ENCODE results near the gene SPAG9.
"Not testable (repeated sequence)": the region's sequence is repeated elsewhere in the genome, so short reads cannot be mapped to it uniquely, and the experiment has no call there.

The SPAG9 gene

DNA sequence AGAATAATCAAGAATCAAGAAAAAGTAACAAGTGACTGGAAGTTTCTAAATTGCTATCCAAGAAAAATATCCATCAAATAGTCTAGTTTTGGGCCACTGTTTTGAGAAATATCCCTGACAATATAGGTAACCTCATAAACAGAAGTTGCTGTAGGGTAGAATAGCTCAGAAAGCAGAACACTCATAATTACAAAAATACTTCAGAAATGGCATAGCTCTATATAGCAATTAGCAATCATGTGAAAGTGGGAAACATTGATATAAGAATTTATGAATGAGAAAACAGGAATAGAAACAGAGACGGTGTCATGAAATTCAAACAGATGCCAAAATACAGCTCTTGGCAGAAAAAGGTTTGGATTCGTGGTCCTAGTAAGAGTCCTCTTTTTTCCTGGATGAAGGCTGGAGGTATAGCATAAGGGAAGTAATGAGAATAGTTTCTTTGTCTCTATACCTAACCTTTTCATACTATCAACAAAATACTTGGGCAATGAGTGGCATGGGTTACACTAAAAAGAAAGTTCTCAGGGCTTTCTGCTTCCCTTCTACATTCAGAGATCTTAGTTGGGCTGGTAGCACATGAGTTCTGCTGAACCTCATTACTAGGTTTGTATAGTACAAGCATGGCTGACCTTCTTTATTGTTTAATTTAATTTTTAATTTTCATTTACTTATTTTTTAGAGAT is 33.5 kb downstream of the SPAG9 start:
- H3K9me3 ChIP-seq, result no peaks in the 10 kb centered on the region
- H3K4me3 ChIP-seq, result no peak overlapping the region
- H3K27me3 ChIP-seq (ENCODE audit: low read depth), result no peaks in the 10 kb centered on the region
- no peaks in the 10 kb centered on the region for H3K36me3 ChIP-seq (replicated peaks)
- in situ Hi-C loops (cut with MboI; ENCODE audit: low sequenced_read_pairs), result no loop called here
- peaks cover 8% of the 10 kb centered on the region for H3K4me1 ChIP-seq
- no peak for DNase-seq (ENCODE audit: low spot score in 2 of 2)

DNA sequence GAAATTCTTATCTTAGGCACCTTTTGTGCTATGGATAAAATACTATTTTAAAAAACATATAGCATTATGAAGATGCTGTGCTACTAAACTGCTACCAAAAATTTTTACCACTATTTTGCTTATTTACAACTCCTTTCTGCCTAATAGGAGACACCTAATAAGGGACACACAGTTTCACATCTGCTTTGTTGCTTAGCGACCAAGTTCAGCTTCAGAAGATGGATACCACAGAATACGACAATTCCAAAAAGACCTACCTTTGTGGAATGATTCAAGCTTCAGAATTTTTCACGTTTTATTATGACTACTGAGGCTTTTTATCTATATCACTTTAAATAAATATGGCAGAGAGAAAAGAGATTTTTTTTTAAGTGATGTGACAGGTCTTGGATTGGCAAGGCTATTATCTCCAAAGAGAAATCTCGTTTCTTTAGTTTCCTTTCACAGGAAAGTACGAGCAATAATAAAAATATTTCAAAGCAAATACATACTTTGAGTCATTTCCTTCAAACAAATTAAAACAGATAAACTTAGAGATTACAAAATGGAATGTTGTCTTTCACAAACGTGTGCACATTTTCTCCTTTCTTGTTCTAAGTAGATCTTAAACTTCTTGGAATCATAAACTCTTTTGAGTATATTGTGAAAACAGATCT is 35.4 kb downstream of the SPAG9 start:
- no peaks in the 10 kb centered on the region for H3K9me3 ChIP-seq
- in situ Hi-C loops (cut with MboI; ENCODE audit: low sequenced_read_pairs), result no loop called here
- H3K36me3 ChIP-seq (replicated peaks), result no peaks in the 10 kb centered on the region
- no peak for DNase-seq (ENCODE audit: low spot score in 2 of 2)
- H3K4me1 ChIP-seq, result no peaks in the 10 kb centered on the region
- no peak overlapping the region for H3K4me3 ChIP-seq
- H3K27me3 ChIP-seq (ENCODE audit: low read depth), result no peaks in the 10 kb centered on the region

DNA sequence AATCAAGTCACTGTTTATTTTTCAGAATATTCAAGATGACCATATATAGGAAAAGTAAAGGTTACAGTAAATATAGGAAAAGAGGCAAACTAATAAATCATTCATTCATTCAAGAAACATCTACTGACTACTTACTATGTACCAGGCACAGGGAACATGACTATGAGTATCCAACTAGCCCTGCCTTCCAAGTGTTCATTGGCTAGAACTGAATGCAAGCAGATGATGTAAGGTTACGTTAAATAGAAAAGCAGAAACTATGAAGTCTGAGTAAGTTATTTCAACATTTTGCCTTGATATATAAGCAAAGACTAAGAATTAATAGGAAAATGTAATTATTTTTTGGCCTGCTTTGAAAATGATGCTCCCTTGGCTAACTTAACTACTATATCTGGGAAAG is 36.7 kb downstream of the SPAG9 start:
- Histone ChIP-seq H3K27me3 (ENCODE audit: low read depth) (no peaks in the 10 kb centered on the region), H3K36me3 (replicated peaks) (peaks cover under 1% of the 10 kb centered on the region; the same call in 1 of the 2 replicates), H3K9me3 (no peaks in the 10 kb centered on the region), H3K4me1 (no peaks in the 10 kb centered on the region), H3K4me3 (no peak overlapping the region)
- DNase-seq (ENCODE audit: low spot score in 2 of 2), result no peak
- in situ Hi-C loops (cut with MboI; ENCODE audit: low sequenced_read_pairs), result no loop called here

DNA sequence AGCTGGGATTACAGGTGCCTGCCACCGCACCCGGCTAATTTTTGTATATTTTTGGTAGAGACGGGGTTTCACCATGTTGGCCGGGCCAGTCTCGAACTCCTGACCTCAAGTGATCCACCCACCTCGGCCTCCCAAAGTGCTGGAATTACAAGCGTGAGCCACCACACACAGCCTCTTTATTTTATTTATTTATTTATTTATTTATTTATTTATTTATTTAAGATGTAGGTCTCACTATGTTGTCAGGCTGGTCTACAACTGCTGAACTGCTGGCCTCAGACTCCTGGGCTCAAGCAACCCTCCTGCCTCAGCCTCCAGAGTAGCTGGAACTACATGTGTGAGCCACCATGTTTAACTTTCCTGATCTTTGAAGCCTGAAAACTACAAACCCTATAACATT is 37.3 kb downstream of the SPAG9 start:
- H3K9me3 ChIP-seq; H3K27me3 ChIP-seq (ENCODE audit: low read depth); H3K36me3 ChIP-seq (replicated peaks); H3K4me3 ChIP-seq; in situ Hi-C loops (cut with MboI; ENCODE audit: low sequenced_read_pairs); DNase-seq (ENCODE audit: low spot score in 2 of 2); H3K4me1 ChIP-seq: not testable (repeated sequence)

DNA sequence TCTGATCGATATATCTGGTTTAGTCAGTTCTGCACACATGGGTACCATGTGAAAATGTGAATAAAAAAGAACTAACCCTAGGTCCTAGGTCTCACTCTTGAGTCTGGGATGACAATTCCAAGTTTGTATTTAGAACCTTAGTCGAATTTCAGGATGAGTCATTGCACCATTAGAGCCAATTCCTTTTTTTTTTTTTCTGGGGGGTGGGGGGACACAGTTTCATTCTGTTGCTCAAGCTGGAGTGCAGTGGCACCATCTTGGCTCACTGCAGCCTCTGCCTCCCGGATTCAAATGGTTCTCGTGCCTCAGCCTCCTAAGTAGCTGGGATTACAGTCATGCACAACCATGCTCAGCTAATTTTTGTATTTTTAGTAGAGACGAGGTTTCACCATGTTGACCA is 41.6 kb downstream of the SPAG9 start:
- in situ Hi-C loops (cut with MboI; ENCODE audit: low sequenced_read_pairs), result no loop called here
- peaks cover 19% of the 10 kb centered on the region for H3K36me3 ChIP-seq (replicated peaks)
- H3K4me3 ChIP-seq, result no peak overlapping the region
- H3K4me1 ChIP-seq, result no peaks in the 10 kb centered on the region
- H3K27me3 ChIP-seq (ENCODE audit: low read depth), result 0 out of 2 replicates have a peak, but pooled peaks cover 3% of the 10 kb centered on the region
- DNase-seq (ENCODE audit: low spot score in 2 of 2), result no peak
- no peaks in the 10 kb centered on the region for H3K9me3 ChIP-seq

DNA sequence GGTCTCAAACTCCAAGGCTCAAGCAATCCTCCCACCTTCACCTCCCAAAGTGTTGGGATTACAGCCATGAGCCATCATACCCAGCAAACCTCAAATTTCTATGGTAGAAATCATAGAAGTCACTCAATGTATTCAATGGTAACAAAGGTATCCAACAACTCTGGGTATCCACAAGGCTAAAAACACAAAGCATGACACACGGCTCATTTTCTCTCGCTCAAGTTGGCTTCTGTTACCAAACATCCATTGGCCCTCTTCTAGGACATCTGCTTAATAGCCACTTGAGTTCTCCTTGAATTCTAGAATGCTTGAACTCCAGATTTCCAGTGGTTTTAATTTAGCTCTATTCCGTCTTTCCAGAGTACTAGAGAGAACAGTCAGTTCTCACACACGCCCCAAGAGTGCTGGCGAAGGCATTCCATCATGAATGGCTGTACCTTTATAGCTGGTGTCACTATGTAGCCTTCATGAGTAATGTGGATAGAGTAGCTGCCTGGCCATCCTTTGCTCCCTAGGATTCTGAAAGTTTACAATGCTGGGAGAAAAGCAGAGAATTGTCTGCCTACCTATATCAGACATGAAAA is 42.6 kb downstream of the SPAG9 start:
- no peak overlapping the region for H3K4me3 ChIP-seq
- in situ Hi-C loops (cut with MboI; ENCODE audit: low sequenced_read_pairs), result no loop called here
- no peaks in the 10 kb centered on the region for H3K4me1 ChIP-seq
- no peaks in the 10 kb centered on the region for H3K9me3 ChIP-seq
- no peak for DNase-seq (ENCODE audit: low spot score in 2 of 2)
- peaks cover 19% of the 10 kb centered on the region for H3K36me3 ChIP-seq (replicated peaks)
- 0 out of 2 replicates have a peak, but pooled peaks cover 3% of the 10 kb centered on the region for H3K27me3 ChIP-seq (ENCODE audit: low read depth)

DNA sequence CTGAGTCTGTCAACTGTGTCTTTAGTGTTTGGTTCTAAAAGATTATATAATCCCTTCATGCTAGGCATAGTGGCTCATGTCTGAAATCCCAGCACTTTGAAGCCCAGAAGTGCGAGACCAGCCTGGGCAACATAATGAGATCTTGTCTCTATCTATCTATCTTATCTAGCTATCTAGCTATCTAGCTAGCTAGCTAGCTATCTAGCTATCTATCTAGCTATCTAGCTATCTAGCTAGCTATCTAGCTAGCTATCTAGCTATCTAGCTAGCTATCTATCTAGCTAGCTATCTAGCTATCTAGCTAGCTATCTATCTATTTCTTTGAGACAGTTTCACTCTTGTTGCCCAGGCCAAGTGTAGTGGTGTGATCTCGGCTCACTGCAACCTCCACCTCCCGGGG is 43.8 kb downstream of the SPAG9 start:
- H3K27me3 ChIP-seq (ENCODE audit: low read depth), result 0 out of 2 replicates have a peak, but pooled peaks cover 3% of the 10 kb centered on the region
- no peaks in the 10 kb centered on the region for H3K4me1 ChIP-seq
- H3K9me3 ChIP-seq, result no peaks in the 10 kb centered on the region
- in situ Hi-C loops (cut with MboI; ENCODE audit: low sequenced_read_pairs), result no loop called here
- H3K4me3 ChIP-seq, result no peak overlapping the region
- no peak for DNase-seq (ENCODE audit: low spot score in 2 of 2)
- peaks cover 19% of the 10 kb centered on the region for H3K36me3 ChIP-seq (replicated peaks)

DNA sequence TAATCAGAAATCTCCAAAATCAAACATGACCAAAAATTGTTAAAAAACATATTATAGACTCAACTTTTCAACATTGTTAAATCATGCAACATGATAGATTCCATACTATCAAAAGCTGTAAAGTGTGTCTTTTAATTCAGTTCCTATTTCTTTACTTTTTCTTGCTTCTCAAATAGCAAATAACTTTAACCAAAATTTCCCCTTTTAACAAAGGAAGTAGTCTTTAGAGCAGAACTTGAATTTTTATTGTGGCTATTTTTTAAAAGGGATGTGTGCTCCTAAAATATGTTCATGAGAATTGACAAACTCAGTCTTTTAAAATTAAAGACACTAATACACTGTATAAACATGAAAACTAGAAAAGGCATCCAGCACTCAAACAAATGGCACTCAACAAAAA is 49.1 kb downstream of the SPAG9 start:
- in situ Hi-C loops (cut with MboI; ENCODE audit: low sequenced_read_pairs), result no loop called here
- no peaks in the 10 kb centered on the region for H3K27me3 ChIP-seq (ENCODE audit: low read depth)
- no peaks in the 10 kb centered on the region for H3K9me3 ChIP-seq
- DNase-seq (ENCODE audit: low spot score in 2 of 2), result no peak
- no peaks in the 10 kb centered on the region for H3K4me1 ChIP-seq
- 0 out of 2 replicates have a peak, but pooled peaks cover 4% of the 10 kb centered on the region for H3K36me3 ChIP-seq (replicated peaks)
- H3K4me3 ChIP-seq, result no peak overlapping the region

DNA sequence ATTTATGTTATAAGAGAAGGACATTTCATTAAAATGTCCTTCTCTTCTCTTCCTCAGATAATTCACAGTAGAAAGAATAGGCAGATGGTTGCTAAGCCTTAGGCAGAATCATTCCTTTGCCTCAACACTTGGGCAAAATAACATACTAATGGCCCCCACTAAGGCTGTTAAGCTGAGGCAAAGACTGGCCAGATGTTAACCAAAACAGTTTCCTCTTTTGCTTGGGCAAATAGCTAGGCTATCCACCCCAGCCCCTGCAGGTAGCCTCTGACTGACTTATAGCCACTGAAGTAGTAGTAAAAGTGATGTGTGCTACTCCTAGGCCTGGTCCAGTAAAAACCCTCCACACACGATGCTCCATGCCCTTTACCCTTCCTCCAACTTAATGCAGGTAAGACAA is 55.2 kb downstream of the SPAG9 start:
- Histone ChIP-seq H3K36me3 (replicated peaks) (no peaks in the 10 kb centered on the region), H3K27me3 (ENCODE audit: low read depth) (no peaks in the 10 kb centered on the region), H3K4me3 (no peak overlapping the region), H3K4me1 (no peaks in the 10 kb centered on the region; the same call in 1 of the 2 replicates), H3K9me3 (no peaks in the 10 kb centered on the region)
- in situ Hi-C loops (cut with MboI; ENCODE audit: low sequenced_read_pairs), result no loop called here
- DNase-seq (ENCODE audit: low spot score in 2 of 2), result no peak

DNA sequence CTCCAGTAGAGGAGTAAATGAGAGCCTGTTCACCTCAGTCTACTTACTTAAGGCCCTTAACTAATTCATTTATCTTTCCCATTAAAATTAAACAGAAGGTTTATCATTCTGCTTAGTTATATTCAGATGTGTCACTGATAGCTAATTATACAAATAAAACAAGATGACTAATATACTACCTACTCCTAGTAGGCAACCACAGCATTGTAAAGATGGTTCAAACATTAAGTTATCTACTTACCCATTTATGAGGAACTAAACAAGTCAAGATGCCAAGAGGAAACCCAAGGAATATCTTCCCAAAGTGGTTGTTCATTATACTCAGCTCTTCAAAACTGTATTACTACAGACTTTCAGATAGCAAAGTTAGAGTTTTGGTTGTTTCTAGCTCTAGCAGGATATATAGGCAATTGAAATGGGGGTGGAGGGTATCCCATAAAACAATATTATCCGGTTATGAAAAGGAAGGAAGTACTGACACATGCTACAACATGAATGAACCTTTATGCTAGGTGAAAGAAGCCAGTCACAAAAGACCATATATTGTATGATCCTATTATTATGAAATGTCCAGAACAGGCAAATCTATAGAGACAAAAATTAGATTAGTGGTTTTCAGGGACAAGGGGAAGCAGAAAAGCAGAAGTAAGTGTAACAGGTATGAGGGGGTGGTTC is 56.5 kb downstream of the SPAG9 start:
- Histone ChIP-seq H3K27me3 (ENCODE audit: low read depth) (no peaks in the 10 kb centered on the region), H3K9me3 (no peaks in the 10 kb centered on the region), H3K4me1 (no peaks in the 10 kb centered on the region; the same call in 1 of the 2 replicates), H3K36me3 (replicated peaks) (no peaks in the 10 kb centered on the region), H3K4me3 (no peak overlapping the region)
- DNase-seq (ENCODE audit: low spot score in 2 of 2), result no peak
- in situ Hi-C loops (cut with MboI; ENCODE audit: low sequenced_read_pairs), result loop anchor here (5.0 kb wide), 1 partner anchor 62 kb away; no protein-coding TSS in a partner anchor

DNA sequence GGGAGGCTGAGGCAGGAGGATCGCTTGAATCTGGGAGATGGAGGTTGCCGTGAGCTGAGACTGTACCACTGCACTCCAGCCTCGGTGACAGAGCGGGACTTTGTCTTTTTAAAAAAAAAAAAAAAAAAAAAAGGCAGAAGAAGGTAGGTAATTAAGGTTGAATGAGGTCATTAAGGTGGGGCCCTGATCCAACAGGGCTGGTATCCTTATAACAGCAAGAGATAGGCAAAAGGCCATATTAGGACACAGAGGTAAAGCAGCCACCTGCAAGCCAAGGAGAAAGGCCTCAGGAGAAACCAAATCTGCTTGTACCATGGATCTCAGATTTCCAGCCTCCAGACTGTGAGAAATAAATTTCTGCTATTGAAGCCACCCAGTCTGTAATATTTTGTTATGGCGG is 60.3 kb downstream of the SPAG9 start:
- no peaks in the 10 kb centered on the region for H3K36me3 ChIP-seq (replicated peaks)
- in situ Hi-C loops (cut with MboI; ENCODE audit: low sequenced_read_pairs), result loop anchor here (5.0 kb wide), 1 partner anchor 58 kb away; no protein-coding TSS in a partner anchor

DNA sequence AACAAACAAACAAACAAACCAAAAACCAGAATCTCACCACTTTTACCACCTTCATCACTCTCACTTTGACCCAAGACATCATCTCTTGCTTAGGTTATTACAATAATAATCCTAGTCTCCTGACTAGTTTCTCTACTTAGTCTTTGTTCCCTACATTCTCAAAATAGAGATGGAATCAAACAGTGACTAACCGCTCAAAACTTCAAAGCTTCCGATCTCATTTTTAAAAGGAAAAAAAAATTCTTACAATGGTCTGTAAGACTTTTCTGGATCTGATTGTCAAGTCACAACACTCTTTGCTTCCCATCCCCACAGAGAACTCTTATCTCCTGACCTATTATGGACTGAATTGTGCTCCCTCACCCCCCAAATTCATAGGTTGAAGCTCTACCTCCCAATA is 60.9 kb downstream of the SPAG9 start:
- in situ Hi-C loops (cut with MboI; ENCODE audit: low sequenced_read_pairs), result loop anchor here (5.0 kb wide), 1 partner anchor 57 kb away; no protein-coding TSS in a partner anchor
- DNase-seq (ENCODE audit: low spot score in 2 of 2), result no peak
- Histone ChIP-seq H3K9me3 (no peaks in the 10 kb centered on the region), H3K4me1 (peaks cover 4% of the 10 kb centered on the region), H3K36me3 (replicated peaks) (no peaks in the 10 kb centered on the region), H3K27me3 (ENCODE audit: low read depth) (no peaks in the 10 kb centered on the region), H3K4me3 (no peak overlapping the region)

More for the DNA sequence above, 60.3 kb downstream of the SPAG9 start:
- Histone ChIP-seq H3K4me1 (peaks cover 4% of the 10 kb centered on the region), H3K9me3 (no peaks in the 10 kb centered on the region), H3K27me3 (ENCODE audit: low read depth) (no peaks in the 10 kb centered on the region), H3K4me3 (no peak overlapping the region)
- DNase-seq (ENCODE audit: low spot score in 2 of 2), result no peak

DNA sequence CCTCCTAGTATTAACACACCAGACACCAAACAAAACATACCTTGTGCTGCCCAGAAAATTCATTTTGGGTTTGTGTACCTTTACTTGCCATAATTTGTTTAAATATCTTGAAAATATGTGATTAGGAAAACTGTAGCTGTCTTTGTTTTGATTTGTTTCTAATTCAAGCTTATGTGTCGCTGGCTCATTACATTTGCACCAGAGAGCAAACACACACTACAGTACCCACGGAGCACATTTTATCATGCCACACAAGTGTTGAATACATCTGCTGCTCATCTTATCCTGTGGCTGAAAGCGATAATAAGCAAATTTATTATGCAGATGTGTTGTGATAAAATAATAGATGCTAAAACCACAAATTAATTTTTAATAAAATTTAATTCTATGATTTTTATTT is 63.1 kb downstream of the SPAG9 start:
- H3K9me3 ChIP-seq, result no peaks in the 10 kb centered on the region
- H3K36me3 ChIP-seq (replicated peaks), result no peaks in the 10 kb centered on the region
- no peaks in the 10 kb centered on the region for H3K27me3 ChIP-seq (ENCODE audit: low read depth)
- no peak overlapping the region for H3K4me3 ChIP-seq
- in situ Hi-C loops (cut with MboI; ENCODE audit: low sequenced_read_pairs), result no loop called here
- H3K4me1 ChIP-seq, result peaks cover 7% of the 10 kb centered on the region
- DNase-seq (ENCODE audit: low spot score in 2 of 2), result no peak
